ENCODE data around the gene FARS2. TPM values are rescaled to one million over a fixed set of nuclear protein-coding genes. Genes with fewer than 3 reads are reported as not detected.
"Not testable (repeated sequence)": the region's sequence is repeated elsewhere in the genome, so short reads cannot be mapped to it uniquely, and the experiment has no call there.

The FARS2 gene
- total and polyA plus RNA-seq, 4 donors, result 9.2 to 31.4 (median 19.4) TPM

GRCh38 chr6:5652406-5653137 is 391.3 kb downstream of the FARS2 start:
- DNase-seq (no peak), ATAC-seq (ENCODE audit: insufficient read depth, low FRiP score) (no peak)
- H3K4me3 ChIP-seq, result no peak overlapping the region
- H3K4me1 ChIP-seq (ENCODE audit: control insufficient read depth in 5 of 5, insufficient read depth in 5 of 5, low read length in 5 of 5), result no peaks in the 10 kb centered on the region
- H3K36me3 ChIP-seq (ENCODE audit: control insufficient read depth in 4 of 4, insufficient read depth in 4 of 4, low read length in 4 of 4), result peaks cover 0 to 2% (median 0%) of the 10 kb centered on the region in 4 donors
- H3K27ac ChIP-seq (ENCODE audit: low read depth in 1 of 2, low read length in 1 of 2), result no peak overlapping the region
- H3K27me3 ChIP-seq (ENCODE audit: control insufficient read depth in 3 of 3, insufficient read depth in 3 of 3, low read length in 2 of 3), result no peaks in the 10 kb centered on the region
- no peaks in the 10 kb centered on the region for H3K9me3 ChIP-seq (ENCODE audit: control insufficient read depth in 4 of 4, insufficient read depth in 3 of 4, low read length in 3 of 4)
- 95 to 96% methylated on average over 17 of the region's 17 CpGs for whole genome bisulfite sequencing, 2 donors
- TF ChIP-seq CTCF (IDR thresholded peaks at IDR 0.05; ENCODE audit: control extremely low read depth, extremely low read depth), result no peak
- no peak overlapping the region for H3K9ac ChIP-seq (ENCODE audit: insufficient read depth in 1 of 2, low read length in 2 of 2)

- TF ChIP-seq CTCF (IDR thresholded peaks at IDR 0.05; ENCODE audit: control extremely low read depth, extremely low read depth), result no peak
- H3K4me1 ChIP-seq (ENCODE audit: control insufficient read depth in 5 of 5, insufficient read depth in 5 of 5, low read length in 5 of 5), result no peaks in the 10 kb centered on the region
- H3K27ac ChIP-seq (ENCODE audit: low read depth in 1 of 2, low read length in 1 of 2), result no peak overlapping the region
- peaks cover 0 to 2% (median 0%) of the 10 kb centered on the region in 4 donors for H3K36me3 ChIP-seq (ENCODE audit: control insufficient read depth in 4 of 4, insufficient read depth in 4 of 4, low read length in 4 of 4)
- H3K9ac ChIP-seq (ENCODE audit: insufficient read depth in 1 of 2, low read length in 2 of 2), result no peak overlapping the region
- ATAC-seq (ENCODE audit: insufficient read depth, low FRiP score) (no peak), DNase-seq (no peak)
- 94 to 97% methylated on average over 5 of the region's 5 CpGs for WGBS, 2 donors
- no peak overlapping the region for H3K4me3 ChIP-seq
- H3K9me3 ChIP-seq (ENCODE audit: control insufficient read depth in 4 of 4, insufficient read depth in 3 of 4, low read length in 3 of 4), result no peaks in the 10 kb centered on the region
- H3K27me3 ChIP-seq (ENCODE audit: control insufficient read depth in 3 of 3, insufficient read depth in 3 of 3, low read length in 2 of 3), result no peaks in the 10 kb centered on the region
These were observed 392.5 kb downstream of the FARS2 start for GRCh38 chr6:5653801-5654200.

- ATAC-seq (ENCODE audit: insufficient read depth, low FRiP score) (peak; percentile 49), DNase-seq (no peak)
- Histone ChIP-seq H3K9ac (ENCODE audit: insufficient read depth in 1 of 2, low read length in 2 of 2) (no peak overlapping the region), H3K36me3 (ENCODE audit: control insufficient read depth in 4 of 4, insufficient read depth in 4 of 4, low read length in 4 of 4) (peaks cover 0 to 2% (median 0%) of the 10 kb centered on the region in 4 donors), H3K27me3 (ENCODE audit: control insufficient read depth in 3 of 3, insufficient read depth in 3 of 3, low read length in 2 of 3) (no peaks in the 10 kb centered on the region), H3K27ac (ENCODE audit: low read depth in 1 of 2, low read length in 1 of 2) (no peak overlapping the region), H3K9me3 (ENCODE audit: control insufficient read depth in 4 of 4, insufficient read depth in 3 of 4, low read length in 3 of 4) (no peaks in the 10 kb centered on the region), H3K4me3 (no peak overlapping the region), H3K4me1 (ENCODE audit: control insufficient read depth in 5 of 5, insufficient read depth in 5 of 5, low read length in 5 of 5) (no peaks in the 10 kb centered on the region)
- TF ChIP-seq CTCF (IDR thresholded peaks at IDR 0.05; ENCODE audit: control extremely low read depth, extremely low read depth), result no peak
- 81 to 97% methylated on average over 3 of the region's 3 CpGs for WGBS, 2 donors
These were observed 394.9 kb downstream of the FARS2 start for GRCh38 chr6:5656226-5656625.

GRCh38 chr6:5656695-5657094 is 395.4 kb downstream of the FARS2 start:
- H3K27ac ChIP-seq (ENCODE audit: low read depth in 1 of 2, low read length in 1 of 2); H3K4me1 ChIP-seq (ENCODE audit: control insufficient read depth in 5 of 5, insufficient read depth in 5 of 5, low read length in 5 of 5); DNase-seq; H3K9me3 ChIP-seq (ENCODE audit: control insufficient read depth in 4 of 4, insufficient read depth in 3 of 4, low read length in 3 of 4); H3K27me3 ChIP-seq (ENCODE audit: control insufficient read depth in 3 of 3, insufficient read depth in 3 of 3, low read length in 2 of 3); H3K36me3 ChIP-seq (ENCODE audit: control insufficient read depth in 4 of 4, insufficient read depth in 4 of 4, low read length in 4 of 4); ATAC-seq (ENCODE audit: insufficient read depth, low FRiP score); H3K9ac ChIP-seq (ENCODE audit: insufficient read depth in 1 of 2, low read length in 2 of 2); H3K4me3 ChIP-seq: not testable (repeated sequence)
- 78 to 94% methylated on average over 6 of the region's 6 CpGs for WGBS, 2 donors
